Measurements from ENCODE around the gene ODC1.

- TF ChIP-seq POLR2A (IDR thresholded peaks at IDR 0.05; ENCODE audit: low read depth, low read length) (no peak), SPI1 (IDR thresholded peaks at IDR 0.05; ENCODE audit: low read depth, low read length) (no peak), TAF1 (IDR thresholded peaks at IDR 0.05; ENCODE audit: low read depth, low read length) (no peak), POLR2AphosphoS5 (IDR thresholded peaks at IDR 0.05; ENCODE audit: low read depth, low read length) (no peak), POU2F2 (IDR thresholded peaks at IDR 0.05; ENCODE audit: low read depth, low read length) (no peak), PAX5 (IDR thresholded peaks at IDR 0.05; ENCODE audit: insufficient read depth, low read length, severe bottlenecking) (no peak)
These were observed 37.2 kb downstream of the ODC1 start for GRCh38 chr2:10410823-10411437.
